DMS53 (cell line): Measurements from ENCODE around the gene NSDHL.

Source experiments
- DNase-seq: peaks from one replicate; lab custom pipeline; 2025; lab: John Stamatoyannopoulos, UW

NSDHL gene

GRCh38 chrX:152844256-152844655 lies 13.4 kb downstream of the NSDHL start:
- no peak for DNase-seq

DNA sequence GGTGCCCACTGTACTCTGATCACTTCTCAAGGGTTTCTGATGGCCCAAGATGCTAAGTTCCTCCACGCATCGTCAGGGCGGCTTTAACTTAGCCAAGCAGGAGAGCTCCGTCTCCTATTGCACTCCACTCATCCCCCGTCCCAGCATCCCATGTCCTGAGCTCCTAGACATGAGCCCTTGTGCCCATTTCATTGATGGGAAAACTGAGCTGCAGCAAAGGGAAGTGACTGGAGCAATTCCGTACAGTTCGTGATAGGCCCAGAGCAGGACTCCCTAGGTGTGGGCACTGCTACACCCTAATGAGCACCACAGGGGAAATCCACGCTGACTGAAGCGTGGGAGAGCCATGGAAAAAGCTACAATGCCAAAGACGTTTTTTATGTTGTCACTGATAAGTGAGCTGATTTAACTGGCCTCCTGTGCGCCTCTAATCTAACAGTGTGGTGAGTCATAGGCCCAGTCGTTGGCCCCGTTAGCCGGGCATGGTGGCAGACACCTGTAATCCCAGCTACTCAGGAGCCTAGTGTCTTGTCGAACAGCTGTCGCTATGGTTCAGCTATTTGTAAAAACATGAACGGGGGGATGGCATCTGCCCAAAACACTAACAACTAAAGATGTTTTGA lies 14.9 kb downstream of the NSDHL start:
- no peak for DNase-seq

DNA sequence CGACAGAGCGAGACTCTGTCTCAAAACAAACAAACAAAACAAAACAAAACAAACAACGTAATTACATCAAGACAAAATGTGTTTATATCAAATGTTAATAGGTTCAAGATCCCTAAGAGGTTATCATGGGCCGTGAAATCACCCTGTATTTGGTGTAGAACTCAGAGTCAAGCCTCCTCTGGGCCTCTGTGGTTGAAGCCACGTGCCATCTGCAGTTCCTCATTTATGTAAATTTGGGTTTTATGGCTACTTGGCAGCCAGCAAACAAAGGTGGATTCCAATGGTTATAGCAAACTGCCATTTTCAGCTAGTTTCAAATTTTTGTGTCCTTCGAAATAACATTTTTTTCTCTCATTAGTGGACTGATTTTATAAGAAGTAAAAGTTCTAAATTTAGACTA lies 16.4 kb downstream of the NSDHL start:
- DNase-seq: no peak

DNA sequence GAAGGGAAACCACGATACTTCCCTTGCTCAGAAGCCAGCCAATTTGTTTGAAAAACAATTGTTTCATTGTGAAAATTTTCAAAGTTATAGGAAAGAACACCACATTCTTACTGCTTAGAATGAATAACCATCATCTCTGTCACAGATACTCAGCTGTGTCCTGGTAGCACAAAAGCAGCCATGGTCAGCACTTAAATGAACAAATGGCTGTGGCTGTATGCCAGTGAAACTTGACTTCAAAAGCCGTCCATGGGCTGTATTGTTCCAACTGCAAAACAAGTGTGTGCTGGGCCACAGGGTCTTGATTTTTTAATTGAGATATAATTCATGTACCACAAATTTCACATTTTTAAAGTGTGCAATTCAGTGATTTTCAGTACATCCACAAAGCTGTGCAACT lies 19.6 kb downstream of the NSDHL start:
- no peak for DNase-seq

GRCh38 chrX:152853986-152854385 lies 23.1 kb downstream of the NSDHL start:
- DNase-seq: no peak

DNA sequence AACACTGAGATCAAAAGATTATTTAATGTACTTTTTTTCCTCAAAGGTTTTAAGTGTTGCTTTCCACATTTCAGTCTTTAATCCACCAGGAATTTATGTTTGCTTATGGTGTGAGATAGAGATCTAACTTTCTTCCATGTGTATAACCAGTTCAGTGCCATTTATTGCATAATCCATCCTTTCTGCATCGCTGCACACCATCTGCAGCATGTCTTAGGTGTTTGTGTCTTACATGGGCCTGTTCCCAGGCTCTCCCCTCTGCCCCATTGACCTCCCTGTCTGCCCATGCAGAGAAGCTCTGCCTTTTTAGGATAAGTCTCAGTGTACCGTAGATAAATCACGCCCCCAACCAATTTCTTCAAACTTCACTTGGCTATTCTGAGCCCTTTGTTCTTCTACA lies 30.3 kb downstream of the NSDHL start:
- DNase-seq: peak; percentile 55

DNA sequence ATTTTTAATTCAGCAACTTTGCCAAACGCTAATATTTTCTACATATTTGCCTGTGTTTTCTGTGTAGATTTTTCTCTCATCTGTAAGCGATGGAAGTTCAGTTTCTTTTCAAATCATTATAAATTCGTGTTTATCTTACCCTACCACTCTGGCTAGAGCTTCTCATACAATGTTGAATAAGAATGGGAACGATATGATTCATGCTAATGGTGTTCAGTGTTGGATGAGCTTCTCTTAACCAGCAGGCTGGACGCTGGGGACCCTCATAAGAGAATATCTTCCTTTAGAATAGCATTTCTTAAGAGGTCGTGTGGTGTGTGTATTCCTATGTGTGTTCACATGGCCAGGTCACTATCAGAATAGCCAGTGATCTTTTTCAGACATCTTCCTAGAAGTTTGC lies 31.0 kb downstream of the NSDHL start:
- no peak for DNase-seq

GRCh38 chrX:152865232-152865920 lies 34.5 kb downstream of the NSDHL start:
- DNase-seq: no peak

GRCh38 chrX:152866386-152866785 lies 35.5 kb downstream of the NSDHL start:
- no peak for DNase-seq

GRCh38 chrX:152869972-152870371 lies 39.1 kb downstream of the NSDHL start:
- no peak for DNase-seq

DNA sequence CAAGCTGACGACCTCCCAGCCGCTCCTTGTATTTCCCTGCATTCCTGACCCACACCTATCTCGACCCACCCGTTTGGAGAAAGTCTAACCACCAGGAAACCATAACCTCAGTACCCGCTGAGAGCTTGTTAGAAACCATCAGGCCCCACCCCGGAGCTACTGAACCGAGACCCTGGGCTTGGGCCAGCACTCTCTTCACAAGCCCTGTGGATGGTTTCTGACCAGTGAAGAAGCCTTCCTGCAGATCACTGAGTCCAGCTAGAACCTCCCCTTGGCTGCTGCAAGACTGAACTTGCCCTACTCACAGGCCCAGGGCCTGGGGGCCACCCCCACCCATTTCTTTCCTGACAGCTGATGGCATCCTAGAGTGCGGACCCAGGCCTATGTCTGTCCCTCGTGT lies 40.4 kb downstream of the NSDHL start:
- no peak for DNase-seq

DNA sequence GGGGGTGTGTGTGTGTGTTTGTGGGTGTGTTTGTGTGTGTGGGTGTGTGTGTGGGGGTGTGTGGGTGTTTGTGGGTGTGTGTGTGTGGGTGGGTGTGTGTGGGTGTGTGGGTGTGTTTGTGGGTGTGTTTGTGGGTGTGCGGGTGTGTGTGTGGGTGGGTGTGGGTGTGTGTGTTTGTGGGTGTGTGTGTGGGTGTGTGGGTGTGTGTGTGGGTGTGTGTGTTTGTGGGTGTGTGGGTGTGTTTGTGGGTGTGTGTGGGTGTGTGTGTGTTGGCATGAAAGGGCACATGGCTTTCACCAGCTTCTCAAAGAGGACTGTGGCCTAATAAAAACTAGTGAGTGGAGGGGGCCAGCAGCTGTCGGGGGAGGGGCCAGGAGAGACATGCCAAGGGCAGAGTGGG lies 41.7 kb downstream of the NSDHL start:
- DNase-seq: no peak

DNA sequence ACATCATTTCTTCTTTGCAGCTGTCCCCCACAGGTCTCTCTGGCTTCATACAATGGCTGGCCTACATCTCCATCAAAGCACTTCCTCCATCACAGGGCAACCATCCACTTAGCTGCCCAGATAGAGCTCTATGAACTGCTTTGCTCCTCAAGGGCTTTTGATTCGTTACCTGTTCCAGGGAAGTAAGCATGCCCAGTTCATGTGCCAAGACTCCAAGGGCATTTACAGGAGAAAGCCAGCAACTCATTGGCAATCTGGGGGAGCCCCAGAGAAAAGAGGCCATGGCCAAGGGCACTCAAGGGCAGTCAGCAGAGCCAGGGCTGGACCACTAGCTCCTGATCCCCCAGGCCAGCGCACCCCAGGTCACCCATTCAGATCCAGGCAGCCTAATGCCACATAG lies 42.5 kb downstream of the NSDHL start:
- DNase-seq: peak; percentile 5

DNA sequence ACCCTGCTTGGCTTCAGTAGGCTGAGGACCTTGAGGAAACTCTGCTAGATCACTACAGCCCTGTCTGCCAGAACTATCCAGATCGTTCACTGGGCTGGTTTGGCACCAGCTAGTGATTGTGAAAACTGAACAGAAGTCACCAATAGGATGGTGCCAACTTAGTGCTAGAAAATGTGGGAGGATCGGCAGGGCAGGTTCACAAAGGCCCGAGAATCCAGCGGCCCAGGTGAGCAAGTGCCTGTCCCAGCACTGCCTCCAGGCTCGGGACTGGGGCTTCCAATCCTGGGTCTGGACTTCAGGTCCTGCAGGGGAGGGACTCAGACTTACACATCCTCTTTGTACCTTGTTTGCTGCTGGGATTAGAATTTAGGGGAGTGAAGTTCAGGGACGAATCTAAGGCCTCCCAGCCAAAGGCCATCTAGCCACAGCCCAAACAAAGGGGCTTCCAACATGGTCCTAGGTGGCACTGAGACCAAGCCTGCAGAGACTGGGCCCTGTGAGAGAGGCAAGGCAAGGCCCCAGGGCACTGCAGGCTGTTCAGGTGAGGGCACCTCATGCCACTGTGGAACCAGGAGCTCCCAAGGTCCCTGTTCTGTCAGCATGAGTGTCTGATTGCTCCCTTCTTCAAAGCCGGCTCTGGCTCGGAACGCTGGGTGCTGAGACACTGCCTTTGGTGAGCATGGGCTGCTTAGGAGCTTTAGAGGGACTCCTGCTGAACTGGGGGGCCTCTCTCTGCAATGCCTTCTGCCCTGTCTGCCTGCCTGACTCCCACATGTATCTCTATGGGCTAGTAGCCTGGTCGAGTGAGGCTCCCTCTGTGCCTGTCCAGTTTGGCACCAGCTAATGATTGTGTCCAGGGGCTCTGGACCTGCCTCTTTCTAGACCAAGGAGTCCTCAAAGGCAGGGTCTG lies 46.3 kb downstream of the NSDHL start:
- DNase-seq: no peak

GRCh38 chrX:152878976-152879755 lies 48.3 kb downstream of the NSDHL start:
- DNase-seq: no peak

DNA sequence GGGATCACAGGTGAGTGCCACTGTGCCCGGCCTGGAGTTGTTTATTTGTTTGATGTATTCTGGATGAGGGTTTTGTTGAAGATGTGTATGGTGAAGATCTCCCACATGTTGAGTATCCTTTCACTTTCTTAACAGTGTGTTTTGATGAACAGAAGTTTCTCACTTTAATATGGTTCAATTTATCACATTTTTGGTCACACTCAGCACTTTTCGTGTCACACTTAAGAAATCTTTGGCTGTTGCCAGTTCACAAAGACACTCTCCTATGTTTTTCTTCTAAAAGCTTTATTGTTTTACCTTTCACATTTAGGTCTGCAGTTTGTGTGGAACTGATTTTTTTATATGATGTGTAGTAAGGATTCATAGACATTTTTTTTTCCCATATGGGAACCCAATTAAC lies 50.4 kb downstream of the NSDHL start:
- DNase-seq: no peak

DNA sequence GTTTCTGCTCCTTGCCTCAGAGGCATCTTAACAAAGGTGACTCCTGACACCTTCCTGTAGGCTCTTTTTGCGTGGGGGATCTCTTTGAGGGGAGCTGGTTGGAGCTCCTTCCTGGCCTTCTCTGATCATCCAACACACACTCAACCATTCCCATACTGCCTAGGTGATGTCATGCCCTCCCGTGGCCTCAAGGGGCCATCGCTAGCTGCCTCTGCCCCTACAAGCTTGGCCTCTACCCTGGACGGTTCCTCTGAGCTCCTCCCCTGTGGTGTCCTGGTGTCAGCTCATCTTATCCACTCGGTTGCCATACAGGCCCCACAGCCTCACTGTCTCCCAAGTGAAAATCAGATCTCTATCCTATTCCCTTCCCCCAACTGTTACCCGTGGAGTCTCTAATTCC lies 53.3 kb downstream of the NSDHL start:
- DNase-seq: no peak

DNA sequence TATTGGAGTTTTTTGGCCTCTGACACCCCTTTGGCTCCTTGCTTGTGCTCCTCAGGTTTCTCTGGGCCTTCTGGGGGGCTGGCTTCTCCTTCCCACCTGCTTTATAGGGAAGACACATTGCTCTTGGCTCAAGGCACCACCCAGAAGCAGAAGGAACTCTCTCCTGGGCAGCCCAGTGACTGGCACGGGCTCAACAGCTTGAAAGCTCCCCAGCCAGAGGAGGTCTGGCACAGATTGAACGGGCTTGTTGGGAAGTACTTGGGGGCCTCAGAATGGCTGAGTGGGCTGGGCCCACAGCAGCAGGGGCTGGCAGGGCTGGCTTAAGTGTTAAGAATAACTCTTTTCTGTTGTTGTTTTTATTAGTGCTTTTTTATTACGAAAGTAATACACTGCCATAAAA lies 55.9 kb downstream of the NSDHL start:
- DNase-seq: no peak

DNA sequence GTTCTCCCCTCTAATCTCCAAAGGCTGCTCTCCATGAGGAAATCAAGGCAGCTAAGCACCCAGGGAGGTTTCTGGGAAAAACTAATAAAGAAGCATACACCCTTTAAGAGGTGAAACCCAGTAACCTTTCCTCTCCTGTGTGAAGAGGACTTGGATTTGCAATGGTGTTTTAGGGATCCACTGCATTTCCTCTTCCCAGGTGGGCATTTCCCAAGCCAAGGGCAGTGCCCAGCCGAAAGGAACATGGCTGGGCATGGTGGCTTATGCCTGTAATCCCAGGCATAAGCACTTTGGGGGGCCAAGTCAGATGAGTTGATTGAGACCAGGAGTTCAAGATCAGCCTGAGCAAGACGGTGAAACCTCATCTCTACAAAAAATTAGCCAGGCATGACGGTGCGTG lies 61.6 kb downstream of the NSDHL start:
- DNase-seq: no peak

DNA sequence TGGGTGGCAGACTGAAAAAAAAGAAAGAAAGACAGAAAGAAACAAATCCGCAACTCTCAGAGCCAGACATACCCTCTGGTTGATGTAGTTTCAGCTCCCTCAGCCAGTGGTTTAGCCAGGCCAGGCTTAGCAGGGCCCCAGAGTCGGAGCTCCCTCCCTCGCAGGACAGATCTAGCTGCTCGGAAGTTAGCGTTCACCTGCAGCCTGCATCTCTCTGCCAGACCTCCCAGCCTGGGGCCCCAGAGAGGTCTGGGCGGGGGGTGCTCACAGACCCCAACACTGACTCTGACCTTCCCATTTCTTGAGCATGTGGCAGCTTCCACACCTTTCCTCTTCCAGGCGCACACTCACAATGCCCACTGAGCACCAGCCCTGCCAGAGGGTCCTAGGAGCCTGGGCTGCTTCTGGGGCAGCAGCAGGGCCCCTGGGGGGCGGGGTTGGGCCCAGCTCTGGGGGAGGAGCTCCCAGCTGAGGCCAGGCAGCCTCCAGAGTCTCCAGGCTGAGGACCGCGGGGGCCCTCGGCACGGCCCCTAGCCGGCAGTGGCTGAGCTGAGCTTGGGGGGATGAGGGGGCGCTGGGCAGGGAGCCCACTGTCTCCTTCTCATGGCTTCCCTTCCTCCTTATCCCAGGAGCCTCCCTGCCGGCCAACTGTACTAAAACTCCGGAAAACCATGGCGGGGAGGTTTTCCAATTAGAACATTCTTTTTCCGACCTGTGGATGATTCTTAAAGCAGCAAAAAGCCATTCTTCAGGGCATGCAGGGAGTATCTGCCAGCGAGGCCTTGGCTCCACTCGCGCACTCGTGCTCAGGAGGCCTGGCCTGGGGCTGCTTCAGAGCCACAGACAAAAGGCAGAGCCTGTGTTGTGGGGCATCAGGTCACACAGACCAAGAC lies 62.4 kb downstream of the NSDHL start:
- no peak for DNase-seq

- DNase-seq: no peak
Observed at GRCh38 chrX:152893980-152894610, 63.2 kb downstream of the NSDHL start.
